ENCODE results near the gene CRHBP.
"Not testable (repeated sequence)": the region's sequence is repeated elsewhere in the genome, so short reads cannot be mapped to it uniquely, and the experiment has no call there.

The CRHBP gene, protein sequence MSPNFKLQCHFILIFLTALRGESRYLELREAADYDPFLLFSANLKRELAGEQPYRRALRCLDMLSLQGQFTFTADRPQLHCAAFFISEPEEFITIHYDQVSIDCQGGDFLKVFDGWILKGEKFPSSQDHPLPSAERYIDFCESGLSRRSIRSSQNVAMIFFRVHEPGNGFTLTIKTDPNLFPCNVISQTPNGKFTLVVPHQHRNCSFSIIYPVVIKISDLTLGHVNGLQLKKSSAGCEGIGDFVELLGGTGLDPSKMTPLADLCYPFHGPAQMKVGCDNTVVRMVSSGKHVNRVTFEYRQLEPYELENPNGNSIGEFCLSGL

DNA sequence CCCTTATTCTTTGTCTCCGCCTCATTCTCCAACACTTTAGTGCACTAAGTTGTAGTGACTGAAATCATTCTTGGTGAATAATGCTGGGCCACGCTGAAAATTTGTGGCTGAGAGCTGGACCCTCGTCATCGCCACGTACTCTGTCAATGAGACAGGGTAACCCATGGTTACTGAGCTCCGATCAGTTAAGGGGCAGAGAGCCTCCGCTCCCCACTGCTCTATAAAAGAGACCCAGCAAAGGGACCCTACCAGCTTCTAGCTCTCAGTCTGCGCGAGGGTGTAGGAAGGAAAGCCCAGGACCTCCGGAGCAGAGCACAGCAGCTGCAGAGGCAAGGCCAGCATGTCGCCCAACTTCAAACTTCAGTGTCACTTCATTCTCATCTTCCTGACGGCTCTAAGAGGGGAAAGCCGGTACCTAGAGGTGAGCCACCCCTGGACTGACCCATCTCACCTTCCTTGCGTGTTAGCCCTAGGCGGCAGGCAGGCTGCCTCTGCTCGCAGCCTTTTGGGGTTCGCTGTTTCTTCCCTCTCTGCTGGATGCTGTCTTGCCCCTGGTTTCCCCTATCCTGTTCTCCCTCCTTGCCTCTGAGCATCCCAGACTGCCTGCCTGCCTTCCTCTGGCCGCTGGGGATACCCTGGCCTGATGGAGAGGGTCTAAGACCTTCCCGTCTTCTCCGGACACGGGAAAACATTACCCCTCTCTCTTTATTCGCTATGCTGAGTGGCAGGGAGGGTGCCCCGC is at the start of gene CRHBP:
CRHBP (plus strand) TSS at position 251 of the 742 bp plus-strand sequence; CDS start at position 341, 90 bp downstream.
- no peak for DNase-seq (ENCODE audit: low read depth in 2 of 2, low spot score in 1 of 2)

DNA sequence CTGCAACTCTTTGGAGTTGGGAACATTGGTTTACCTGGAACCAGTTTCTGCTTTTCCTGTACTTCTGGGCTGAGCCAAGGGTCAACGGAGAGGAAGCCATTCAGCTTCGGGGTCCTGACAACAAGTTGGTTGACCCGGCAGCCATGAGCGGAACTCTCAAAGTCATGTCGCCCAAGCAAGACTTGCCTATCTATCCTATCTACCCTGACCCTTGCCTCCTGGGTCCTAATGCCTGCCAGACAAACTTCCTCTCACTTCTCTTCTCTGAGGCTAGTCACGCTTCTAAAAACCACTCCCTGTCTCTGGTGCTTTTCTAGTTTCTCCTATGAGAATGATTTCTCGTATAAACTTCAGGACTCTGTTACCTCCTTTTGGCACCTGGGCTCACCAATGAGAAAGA is 44.7 kb upstream of the CRHBP start:
- no peak for DNase-seq (ENCODE audit: low read depth in 2 of 2, low spot score in 1 of 2)

DNA sequence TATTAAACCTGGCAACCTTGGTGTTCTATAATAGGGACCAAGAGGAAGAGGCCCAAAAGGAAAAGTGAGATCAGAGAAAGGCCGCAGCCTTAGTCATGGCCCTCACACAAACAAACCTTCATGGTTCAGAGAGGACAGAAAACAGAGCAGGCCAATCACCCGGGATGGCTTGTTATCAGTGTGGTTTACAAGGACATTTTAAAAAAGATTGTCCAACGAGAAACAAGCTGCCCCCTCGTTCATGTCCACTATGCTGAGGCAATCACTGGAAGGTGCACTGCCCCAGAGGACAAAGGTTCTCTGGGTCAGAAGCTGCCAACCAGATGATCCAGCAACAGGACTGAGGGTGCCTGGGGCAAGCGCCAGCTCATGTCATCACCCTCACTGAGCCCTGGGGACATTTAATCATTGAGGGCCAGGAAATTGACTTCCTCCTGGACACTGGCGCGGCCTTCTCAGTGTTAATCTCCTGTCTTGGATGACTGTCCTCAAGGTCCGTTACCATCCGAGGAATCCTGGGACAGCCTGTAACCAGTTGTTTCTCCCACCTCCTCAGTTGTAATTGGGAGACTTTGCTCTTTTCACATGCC is 42.4 kb upstream of the CRHBP start:
- DNase-seq (ENCODE audit: low read depth in 2 of 2, low spot score in 1 of 2): not testable (repeated sequence)

DNA sequence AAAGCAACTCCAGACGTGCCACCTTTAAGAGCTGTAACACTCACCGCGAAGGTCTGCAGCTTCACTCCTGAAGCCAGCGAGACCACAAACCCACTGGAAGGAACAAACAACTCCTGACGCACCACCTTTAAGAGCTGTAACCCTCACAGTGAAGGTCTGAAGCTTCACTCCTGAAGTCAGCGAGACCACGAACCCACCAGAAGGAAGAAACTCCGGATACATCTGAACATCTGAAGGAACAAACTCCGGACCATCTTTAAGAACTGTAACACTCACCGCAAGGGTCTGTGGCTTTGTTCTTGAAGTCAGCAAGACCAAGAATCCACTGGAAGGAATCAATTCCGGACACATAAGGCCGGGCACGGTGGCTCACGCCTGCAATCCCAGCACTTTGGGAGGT is 38.2 kb upstream of the CRHBP start:
- not testable (repeated sequence) for DNase-seq (ENCODE audit: low read depth in 2 of 2, low spot score in 1 of 2)

DNA sequence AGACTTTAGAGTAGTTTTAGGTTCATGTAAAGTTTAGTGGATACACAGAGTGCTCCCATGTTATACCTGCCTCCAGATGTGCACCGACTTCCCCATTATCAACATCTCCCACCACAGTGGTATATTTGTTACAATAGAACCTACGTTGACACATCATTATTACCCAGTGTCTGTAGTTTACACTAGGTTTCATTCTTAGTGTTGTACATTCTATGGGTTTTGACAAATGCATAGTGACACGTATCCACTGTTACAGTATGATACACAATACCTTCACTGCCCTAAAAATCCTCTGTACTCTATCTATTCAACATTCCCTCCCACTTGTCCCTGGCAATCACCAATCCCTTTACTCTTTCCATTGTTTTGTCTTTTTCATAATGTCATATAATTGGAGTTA is 34.3 kb upstream of the CRHBP start:
- no peak for DNase-seq (ENCODE audit: low read depth in 2 of 2, low spot score in 1 of 2)

DNA sequence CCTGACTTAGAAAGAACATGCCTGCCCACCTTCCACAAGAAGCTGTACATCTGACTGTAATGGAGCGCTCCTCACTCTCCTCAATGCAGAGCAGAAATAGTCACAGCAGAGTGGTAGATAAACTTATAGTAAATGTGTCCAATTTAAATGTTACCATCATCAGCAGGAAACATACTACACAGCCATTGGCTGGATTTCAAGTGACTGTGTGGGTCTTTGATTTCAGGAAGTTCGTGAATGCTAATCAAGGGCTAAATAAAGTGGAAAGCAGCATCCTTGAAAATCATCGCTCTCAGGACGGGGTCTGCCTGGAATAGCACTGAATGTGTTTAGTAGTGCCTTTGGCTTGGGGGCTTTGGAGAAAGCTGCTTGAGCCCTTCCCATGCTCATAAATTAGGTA is 32.4 kb upstream of the CRHBP start:
- DNase-seq (ENCODE audit: low read depth in 2 of 2, low spot score in 1 of 2): no peak

DNA sequence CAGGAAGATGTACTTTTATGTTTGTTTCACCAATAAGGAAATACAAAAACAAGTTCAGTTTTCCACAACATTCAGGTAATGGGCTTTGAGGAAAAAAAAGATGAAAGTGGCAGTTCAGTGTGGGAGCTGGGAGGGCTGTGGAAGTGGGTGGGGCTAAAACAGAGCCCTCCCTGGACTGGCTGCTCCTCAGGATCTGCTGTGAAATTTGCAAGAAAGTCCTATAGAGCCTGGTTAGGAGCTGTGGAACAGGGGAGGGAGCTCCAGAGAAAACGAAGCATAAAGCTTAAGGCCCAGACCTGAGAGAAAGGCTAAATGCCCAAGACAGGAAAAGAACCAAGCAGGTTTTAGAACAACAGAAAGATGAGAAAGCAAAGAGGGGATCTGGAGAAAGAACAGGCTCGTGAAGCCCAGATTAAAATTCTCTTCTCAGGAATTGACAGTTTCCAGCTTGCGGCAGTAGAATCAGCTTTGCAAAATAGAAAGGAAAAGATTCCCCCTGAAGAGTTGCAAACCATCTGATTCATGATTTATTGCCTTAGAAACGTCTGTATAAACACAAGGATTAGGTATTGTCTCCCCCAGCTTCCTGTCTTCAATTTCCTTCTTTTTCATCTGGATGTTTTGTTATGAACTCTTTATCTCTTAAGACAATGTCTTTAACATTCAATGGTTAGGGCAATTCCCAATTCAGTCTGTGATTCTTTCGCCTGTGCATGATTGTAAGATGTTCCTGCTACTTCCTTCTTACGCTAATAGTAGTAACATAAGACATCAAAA is 26.3 kb upstream of the CRHBP start:
- DNase-seq (ENCODE audit: low read depth in 2 of 2, low spot score in 1 of 2): no peak

DNA sequence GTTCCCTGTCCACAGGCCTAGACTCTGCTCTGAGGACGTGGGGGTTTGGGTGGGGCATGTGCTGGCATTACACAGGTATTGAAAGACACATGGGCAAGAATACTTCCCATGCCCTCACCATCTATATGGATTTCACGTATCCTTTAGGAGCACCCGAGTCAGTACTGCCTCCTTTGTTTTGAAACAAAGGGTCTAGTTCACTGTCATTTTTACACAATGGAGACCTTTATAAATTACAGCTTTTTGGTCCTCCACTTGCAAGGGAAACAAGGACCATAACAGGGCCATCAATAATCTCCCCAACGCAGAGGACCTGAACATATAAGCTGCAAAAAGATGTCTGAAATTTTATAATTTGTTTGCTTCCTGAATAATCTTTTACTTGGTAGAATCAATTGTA is 24.9 kb upstream of the CRHBP start:
- no peak for DNase-seq (ENCODE audit: low read depth in 2 of 2, low spot score in 1 of 2)

DNA sequence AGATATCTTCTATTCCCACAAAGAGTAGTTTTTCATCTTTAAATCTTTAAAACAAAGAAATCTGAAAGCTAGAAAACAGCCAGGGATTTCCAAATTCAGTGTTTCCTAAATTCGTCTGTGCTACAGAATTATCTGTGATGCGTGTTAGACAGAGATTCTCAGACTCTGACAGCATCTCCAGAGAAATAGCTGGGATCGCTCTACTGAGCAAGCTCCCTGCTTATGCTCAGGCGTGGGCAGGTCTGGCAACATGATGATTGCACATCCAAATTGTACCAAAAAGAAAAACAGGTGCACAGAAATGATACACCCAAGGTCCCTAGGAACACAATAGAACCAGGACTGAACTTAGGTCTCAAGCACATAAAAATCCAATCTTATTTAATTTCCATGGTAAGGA is 22.8 kb upstream of the CRHBP start:
- no peak for DNase-seq (ENCODE audit: low read depth in 2 of 2, low spot score in 1 of 2)

DNA sequence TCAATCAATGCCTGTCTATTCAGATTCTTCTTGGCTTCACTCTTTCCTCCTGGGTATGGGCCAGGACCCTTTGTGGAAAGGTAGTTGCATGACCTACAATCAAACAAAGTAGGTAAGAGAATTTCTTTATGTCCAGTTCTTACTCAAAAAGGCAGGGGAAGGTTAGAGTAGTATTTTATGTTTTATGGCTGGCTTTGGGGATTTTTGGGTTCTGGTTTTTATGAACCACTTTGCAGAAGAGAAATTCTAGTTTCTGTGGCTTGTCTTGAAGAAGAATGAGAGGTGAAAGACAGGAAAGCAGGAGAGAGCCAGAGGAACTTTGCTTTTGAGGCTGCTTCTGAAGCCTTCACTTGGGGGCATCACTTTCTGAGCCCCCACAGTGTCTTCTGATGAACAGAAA is 14.7 kb upstream of the CRHBP start:
- no peak for DNase-seq (ENCODE audit: low read depth in 2 of 2, low spot score in 1 of 2)

DNA sequence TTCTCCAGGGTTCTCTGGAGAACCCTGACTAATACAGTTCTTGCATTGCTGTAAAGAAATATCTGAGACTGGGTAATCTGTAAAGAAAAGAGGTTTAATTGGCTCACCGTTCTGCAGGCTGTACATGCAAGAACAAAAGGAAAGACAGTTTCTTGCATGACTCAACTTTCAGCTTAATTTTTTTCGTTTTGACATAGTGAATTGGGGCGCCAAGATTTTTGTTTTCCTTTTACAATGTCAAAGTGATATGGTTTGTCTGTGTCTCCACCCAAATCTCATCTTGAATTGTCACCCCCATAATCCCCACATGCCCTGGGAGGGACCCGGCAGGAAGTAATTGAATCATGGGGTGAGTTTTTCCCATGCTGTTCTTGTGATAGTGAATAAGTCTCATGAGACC is 11.8 kb upstream of the CRHBP start:
- no peak for DNase-seq (ENCODE audit: low read depth in 2 of 2, low spot score in 1 of 2)

DNA sequence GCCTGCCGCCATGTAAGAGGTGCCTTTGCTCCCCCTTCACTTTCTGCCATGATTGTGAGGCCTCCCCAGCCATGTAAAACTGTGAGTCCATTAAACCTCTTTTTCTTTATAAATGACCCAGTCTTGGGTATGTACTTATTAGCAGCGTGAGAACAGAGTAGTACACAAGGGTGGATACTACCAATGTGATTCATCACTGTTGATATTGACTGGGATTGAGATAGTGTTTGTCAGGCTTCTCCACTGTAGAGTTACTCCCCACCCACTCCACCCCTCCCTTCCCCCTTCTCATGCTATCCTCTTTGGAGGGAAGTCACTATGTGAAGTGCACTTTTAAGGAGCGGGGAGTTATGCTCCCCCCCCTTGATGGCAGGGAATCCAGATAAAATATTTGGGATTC is 11.4 kb upstream of the CRHBP start:
- no peak for DNase-seq (ENCODE audit: low read depth in 2 of 2, low spot score in 1 of 2)

DNA sequence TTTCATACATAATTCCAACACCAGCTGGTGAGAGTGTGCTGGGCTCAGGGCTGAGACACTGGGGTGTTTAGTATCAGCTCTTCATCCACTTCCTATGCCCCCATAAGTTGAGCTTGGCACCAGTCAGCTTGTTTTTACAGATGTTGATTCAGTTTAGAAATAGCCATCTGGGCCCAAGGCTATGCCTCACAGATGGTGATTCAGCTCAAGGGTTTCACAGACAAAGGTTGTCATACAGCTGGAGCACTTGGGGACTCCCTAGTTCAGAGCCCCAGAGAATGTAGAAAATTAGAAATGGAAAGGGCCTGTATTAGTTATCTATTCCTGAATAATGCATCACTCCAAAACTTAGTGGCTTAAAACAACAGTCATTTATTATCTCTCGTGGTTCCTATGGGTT is 10.3 kb upstream of the CRHBP start:
- DNase-seq (ENCODE audit: low read depth in 2 of 2, low spot score in 1 of 2): no peak

DNA sequence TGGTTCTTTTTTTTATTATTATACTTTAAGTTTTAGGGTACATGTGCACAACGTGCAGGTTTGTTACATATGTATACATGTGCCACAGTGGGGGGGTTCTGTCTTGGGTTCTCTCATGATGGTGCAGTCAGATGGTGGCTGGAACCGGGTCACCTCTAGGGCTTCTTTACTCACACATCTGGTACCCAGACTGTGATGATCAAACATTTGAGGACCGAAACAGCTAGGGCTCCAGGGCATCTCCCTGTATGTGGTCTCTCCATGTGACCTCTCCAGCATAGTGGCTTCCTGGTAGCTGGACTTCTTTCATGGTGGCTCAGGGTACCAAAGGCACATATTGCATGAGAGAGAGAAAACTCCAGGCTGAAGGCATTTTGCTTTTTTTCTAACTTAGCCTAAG is 9.8 kb upstream of the CRHBP start:
- DNase-seq (ENCODE audit: low read depth in 2 of 2, low spot score in 1 of 2): no peak

DNA sequence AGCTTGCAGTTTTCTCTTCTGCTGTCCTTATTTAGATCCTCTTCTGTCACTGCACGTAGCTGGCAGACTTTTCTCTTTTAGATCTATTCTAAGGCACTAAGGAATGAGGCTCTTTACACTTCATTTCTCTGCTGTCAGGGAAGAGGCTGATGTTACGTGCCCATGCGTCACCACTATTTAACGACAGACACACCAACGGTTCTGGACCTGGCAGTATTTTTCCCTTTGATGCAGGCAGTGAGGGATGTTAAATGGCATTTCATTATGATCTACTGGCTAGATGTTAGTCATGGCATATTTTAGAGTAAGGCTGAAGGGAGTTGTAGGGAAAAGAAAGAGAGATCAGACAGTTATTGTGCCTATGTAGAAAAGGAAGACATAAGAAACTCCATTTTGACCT is 8.2 kb upstream of the CRHBP start:
- no peak for DNase-seq (ENCODE audit: low read depth in 2 of 2, low spot score in 1 of 2)

DNA sequence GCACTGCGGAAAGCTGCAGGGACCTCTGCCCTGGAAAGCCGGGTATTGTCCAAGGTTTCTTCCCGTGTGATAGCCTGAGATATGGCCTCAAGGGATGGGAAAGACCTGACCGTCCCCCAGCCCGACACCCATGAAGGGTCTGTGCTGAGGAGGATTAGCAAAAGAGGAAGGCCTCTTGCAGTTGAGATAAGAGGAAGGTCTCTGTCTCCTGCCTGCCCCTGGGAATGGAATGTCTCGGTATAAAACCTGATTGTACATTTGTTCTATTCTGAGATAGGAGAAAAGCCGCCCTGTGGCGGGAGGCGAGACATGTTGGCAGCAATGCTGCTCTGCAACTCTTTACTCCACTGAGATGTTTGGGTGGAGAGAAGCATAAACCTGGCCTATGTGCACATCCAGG is 7.6 kb upstream of the CRHBP start:
- DNase-seq (ENCODE audit: low read depth in 2 of 2, low spot score in 1 of 2): not testable (repeated sequence)

DNA sequence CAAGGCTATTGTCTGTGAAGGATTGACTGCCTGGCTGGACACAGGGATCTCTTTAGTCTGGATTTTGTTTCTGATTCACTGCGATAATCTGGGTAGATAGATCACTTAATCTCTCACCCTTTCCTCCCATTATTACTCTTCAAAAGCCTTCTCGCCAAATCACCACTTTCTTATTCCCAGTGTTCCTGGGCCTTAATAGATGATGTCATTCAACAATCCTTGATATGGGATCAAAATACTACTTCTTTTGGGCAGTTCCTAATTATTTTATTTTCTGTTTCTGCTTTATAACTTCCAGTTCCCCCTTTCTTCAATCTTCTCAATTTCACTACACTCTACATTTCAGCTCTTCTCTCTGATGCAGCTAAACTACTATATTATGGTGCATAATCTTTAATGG is 6.8 kb upstream of the CRHBP start:
- DNase-seq (ENCODE audit: low read depth in 2 of 2, low spot score in 1 of 2): no peak

DNA sequence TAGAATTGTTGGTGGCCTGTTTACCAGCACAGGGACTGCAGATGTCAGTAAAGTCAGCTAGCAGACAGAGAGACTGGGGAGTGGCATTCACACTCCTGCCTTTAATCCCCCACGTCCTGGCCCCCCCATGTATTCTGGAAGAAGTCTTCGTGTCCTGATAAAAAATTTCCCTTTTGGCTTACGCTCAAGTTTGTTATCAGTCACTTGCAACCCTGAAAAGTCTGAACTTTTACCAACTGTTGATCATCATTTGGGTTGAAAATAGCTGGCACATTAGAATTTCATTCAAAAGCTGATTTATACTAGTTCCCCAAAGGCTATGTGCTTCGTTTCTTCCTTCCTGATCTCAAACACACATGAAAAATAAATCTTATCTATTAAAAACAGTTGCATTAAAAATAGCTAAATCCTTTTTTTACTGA is 5.8 kb upstream of the CRHBP start:
- DNase-seq (ENCODE audit: low read depth in 2 of 2, low spot score in 1 of 2): no peak

DNA sequence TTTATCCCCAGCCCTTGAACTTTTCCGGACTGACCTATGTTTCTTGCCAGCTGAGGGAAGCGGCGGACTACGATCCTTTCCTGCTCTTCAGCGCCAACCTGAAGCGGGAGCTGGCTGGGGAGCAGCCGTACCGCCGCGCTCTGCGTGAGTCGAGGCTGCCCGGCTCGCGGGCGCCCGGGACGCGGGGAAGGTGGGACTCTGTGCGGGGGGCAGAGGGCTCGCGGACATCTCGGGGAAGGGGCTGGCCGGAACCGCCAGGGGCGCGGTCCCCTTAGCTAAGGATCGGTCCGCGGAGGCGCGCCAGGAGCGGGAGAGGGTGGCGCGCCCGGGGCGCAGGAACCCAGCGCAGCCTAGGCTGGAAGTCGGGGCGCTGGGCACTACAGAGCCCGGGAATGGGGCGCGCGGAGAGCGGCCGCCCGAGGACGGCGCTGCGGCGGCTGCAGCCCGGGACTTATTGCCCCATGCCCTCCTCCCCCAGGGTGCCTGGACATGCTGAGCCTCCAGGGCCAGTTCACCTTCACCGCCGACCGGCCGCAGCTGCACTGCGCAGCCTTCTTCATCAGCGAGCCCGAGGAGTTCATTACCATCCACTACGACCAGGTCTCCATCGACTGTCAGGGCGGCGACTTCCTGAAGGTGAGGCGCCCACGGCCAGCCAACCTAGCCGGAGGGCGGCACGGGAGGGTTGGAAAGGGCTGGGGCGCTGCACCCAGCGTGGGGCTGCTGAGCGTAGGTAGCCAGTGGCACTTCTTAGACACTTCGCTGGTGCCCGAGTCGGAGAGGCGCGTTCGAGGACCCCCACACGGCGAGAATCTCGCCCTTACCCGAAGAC is 922 bp downstream of the CRHBP start:
- no peak for DNase-seq (ENCODE audit: low read depth in 2 of 2, low spot score in 1 of 2)

DNA sequence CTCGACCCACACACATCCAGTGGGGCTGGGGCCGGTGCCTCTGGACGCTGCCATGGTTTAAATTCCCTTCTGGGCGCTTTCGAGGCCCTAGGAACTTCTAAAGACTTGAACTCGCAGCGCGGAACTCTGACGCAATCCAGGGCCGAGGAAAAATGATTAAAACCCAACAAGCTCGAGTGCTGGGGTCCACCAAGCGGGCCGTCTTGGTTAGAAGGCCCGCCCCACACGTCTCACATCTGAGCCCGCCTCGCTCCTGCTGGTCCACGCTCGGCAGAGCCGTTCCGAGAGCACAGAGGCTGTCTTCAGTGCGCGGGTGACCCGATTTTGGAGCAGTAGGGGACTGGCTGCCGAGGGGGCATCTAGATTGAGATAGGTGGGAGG is 1.5 kb downstream of the CRHBP start:
- no peak for DNase-seq (ENCODE audit: low read depth in 2 of 2, low spot score in 1 of 2)

DNA sequence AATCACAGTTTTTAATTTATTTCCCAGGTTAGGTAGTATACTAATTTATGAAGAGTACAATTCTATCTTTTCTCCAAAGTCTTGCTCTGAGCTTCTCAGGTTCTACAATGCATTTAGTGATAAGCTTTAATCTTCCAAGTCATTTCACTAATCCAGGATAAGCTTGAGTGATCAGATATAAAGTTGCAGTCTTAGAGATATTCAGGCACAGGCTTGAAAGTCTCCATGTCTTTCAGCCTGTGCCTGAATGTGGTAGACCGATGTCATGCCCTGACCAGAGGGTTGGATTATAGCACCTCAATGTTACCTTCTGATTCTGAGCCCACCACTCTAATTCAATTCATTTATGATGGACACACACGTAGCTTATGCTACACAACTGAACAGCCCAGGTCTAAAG is 3.2 kb downstream of the CRHBP start:
- no peak for DNase-seq (ENCODE audit: low read depth in 2 of 2, low spot score in 1 of 2)

Data from stimulated activated CD8-positive, alpha-beta memory T cell treated with anti-CD3 and anti-CD28 coated beads, Interleukin-4, amount 100 ng/mL, for 4 hours (primary cell).